ENCODE results near the gene PTPN4.

Gene PTPN4

GRCh38 chr2:119745566-119745965 lies 14.2 kb upstream of the PTPN4 start:
- peaks cover 3% of the 10 kb centered on the region for H3K4me1 Mint-ChIP-seq (ENCODE audit: low read depth)
- H3K27me3 Mint-ChIP-seq: peaks cover 3% of the 10 kb centered on the region
- no peak overlapping the region for H3K4me3 Mint-ChIP-seq
- H3K36me3 Mint-ChIP-seq (ENCODE audit: low read depth): no peaks in the 10 kb centered on the region
- H3K27ac Mint-ChIP-seq: no peak overlapping the region
- no peaks in the 10 kb centered on the region for H3K9me3 Mint-ChIP-seq

GRCh38 chr2:119746836-119747686 lies 12.7 kb upstream of the PTPN4 start:
- Mint-ChIP-seq H3K27ac (no peak overlapping the region), H3K9me3 (no peaks in the 10 kb centered on the region), H3K36me3 (ENCODE audit: low read depth) (no peaks in the 10 kb centered on the region), H3K4me3 (no peak overlapping the region), H3K4me1 (ENCODE audit: low read depth) (no peaks in the 10 kb centered on the region), H3K27me3 (peaks cover 3% of the 10 kb centered on the region)

- no peaks in the 10 kb centered on the region for H3K4me1 Mint-ChIP-seq (ENCODE audit: low read depth)
Measured at GRCh38 chr2:119748135-119748534, 11.6 kb upstream of the PTPN4 start.

GRCh38 chr2:119749477-119750012 lies 10.2 kb upstream of the PTPN4 start:
- Mint-ChIP-seq H3K27me3 (no peaks in the 10 kb centered on the region), H3K4me1 (ENCODE audit: low read depth) (no peaks in the 10 kb centered on the region), H3K36me3 (ENCODE audit: low read depth) (no peaks in the 10 kb centered on the region), H3K27ac (no peak overlapping the region), H3K9me3 (no peaks in the 10 kb centered on the region), H3K4me3 (no peak overlapping the region)

More at GRCh38 chr2:119748135-119748534, 11.6 kb upstream of the PTPN4 start:
- peaks cover 3% of the 10 kb centered on the region for H3K27me3 Mint-ChIP-seq
- no peaks in the 10 kb centered on the region for H3K9me3 Mint-ChIP-seq
- no peaks in the 10 kb centered on the region for H3K36me3 Mint-ChIP-seq (ENCODE audit: low read depth)
- no peak overlapping the region for H3K4me3 Mint-ChIP-seq
- no peak overlapping the region for H3K27ac Mint-ChIP-seq

- Mint-ChIP-seq H3K27ac (no peak overlapping the region), H3K9me3 (no peaks in the 10 kb centered on the region), H3K27me3 (no peaks in the 10 kb centered on the region), H3K4me3 (no peak overlapping the region), H3K36me3 (ENCODE audit: low read depth) (no peaks in the 10 kb centered on the region), H3K4me1 (ENCODE audit: low read depth) (peaks cover 9% of the 10 kb centered on the region)
Measured at GRCh38 chr2:119751706-119752105, 8.0 kb upstream of the PTPN4 start.

- H3K4me3 Mint-ChIP-seq: no peak overlapping the region
- no peaks in the 10 kb centered on the region for H3K36me3 Mint-ChIP-seq (ENCODE audit: low read depth)
- H3K9me3 Mint-ChIP-seq: no peaks in the 10 kb centered on the region
Measured at GRCh38 chr2:119753041-119753929, 6.4 kb upstream of the PTPN4 start.

GRCh38 chr2:119753930-119754321 lies 5.8 kb upstream of the PTPN4 start:
- Mint-ChIP-seq H3K4me1 (ENCODE audit: low read depth) (peaks cover 28% of the 10 kb centered on the region), H3K4me3 (no peak overlapping the region), H3K27me3 (no peaks in the 10 kb centered on the region), H3K27ac (no peak overlapping the region), H3K9me3 (no peaks in the 10 kb centered on the region), H3K36me3 (ENCODE audit: low read depth) (no peaks in the 10 kb centered on the region)

More at GRCh38 chr2:119753041-119753929, 6.4 kb upstream of the PTPN4 start:
- no peak overlapping the region for H3K27ac Mint-ChIP-seq
- no peaks in the 10 kb centered on the region for H3K27me3 Mint-ChIP-seq
- peaks cover 22% of the 10 kb centered on the region for H3K4me1 Mint-ChIP-seq (ENCODE audit: low read depth)

- no peak overlapping the region for H3K27ac Mint-ChIP-seq
- H3K9me3 Mint-ChIP-seq: no peaks in the 10 kb centered on the region
- H3K4me3 Mint-ChIP-seq: no peak overlapping the region
- peaks cover 36% of the 10 kb centered on the region for H3K4me1 Mint-ChIP-seq (ENCODE audit: low read depth)
- no peaks in the 10 kb centered on the region for H3K27me3 Mint-ChIP-seq
- no peaks in the 10 kb centered on the region for H3K36me3 Mint-ChIP-seq (ENCODE audit: low read depth)
Measured at GRCh38 chr2:119755906-119756305, 3.8 kb upstream of the PTPN4 start.

GRCh38 chr2:119756837-119757236 lies 2.9 kb upstream of the PTPN4 start:
- H3K9me3 Mint-ChIP-seq: no peaks in the 10 kb centered on the region
- no peaks in the 10 kb centered on the region for H3K36me3 Mint-ChIP-seq (ENCODE audit: low read depth)
- H3K4me3 Mint-ChIP-seq: no peak overlapping the region
- H3K4me1 Mint-ChIP-seq (ENCODE audit: low read depth): peaks cover 42% of the 10 kb centered on the region
- H3K27me3 Mint-ChIP-seq: no peaks in the 10 kb centered on the region
- peak overlapping the region; percentile 42 for H3K27ac Mint-ChIP-seq

GRCh38 chr2:119758881-119759450 lies 756 bp upstream of the PTPN4 start:
- peak overlapping the region; percentile 83 for H3K4me3 Mint-ChIP-seq
- no peaks in the 10 kb centered on the region for H3K9me3 Mint-ChIP-seq
- H3K4me1 Mint-ChIP-seq (ENCODE audit: low read depth): peaks cover 62% of the 10 kb centered on the region
- H3K27me3 Mint-ChIP-seq: no peaks in the 10 kb centered on the region
- H3K27ac Mint-ChIP-seq: peak overlapping the region; percentile 94
- no peaks in the 10 kb centered on the region for H3K36me3 Mint-ChIP-seq (ENCODE audit: low read depth)

GRCh38 chr2:119760237-119760955 lies 674 bp downstream of the PTPN4 start:
- peaks cover 74% of the 10 kb centered on the region for H3K4me1 Mint-ChIP-seq (ENCODE audit: low read depth)

GRCh38 chr2:119760956-119761275 lies 1.2 kb downstream of the PTPN4 start:
- no peaks in the 10 kb centered on the region for H3K27me3 Mint-ChIP-seq
- no peaks in the 10 kb centered on the region for H3K9me3 Mint-ChIP-seq
- H3K4me3 Mint-ChIP-seq: peak overlapping the region; percentile 83
- H3K4me1 Mint-ChIP-seq (ENCODE audit: low read depth): peaks cover 77% of the 10 kb centered on the region
- H3K36me3 Mint-ChIP-seq (ENCODE audit: low read depth): no peaks in the 10 kb centered on the region
- H3K27ac Mint-ChIP-seq: peak overlapping the region; percentile 64

More at GRCh38 chr2:119760237-119760955, 674 bp downstream of the PTPN4 start:
- H3K9me3 Mint-ChIP-seq: no peaks in the 10 kb centered on the region
- H3K4me3 Mint-ChIP-seq: peak overlapping the region; percentile 83
- peak overlapping the region; percentile 64 for H3K27ac Mint-ChIP-seq
- no peaks in the 10 kb centered on the region for H3K36me3 Mint-ChIP-seq (ENCODE audit: low read depth)
- H3K27me3 Mint-ChIP-seq: no peaks in the 10 kb centered on the region

- Mint-ChIP-seq H3K27me3 (no peaks in the 10 kb centered on the region), H3K4me3 (no peak overlapping the region), H3K4me1 (ENCODE audit: low read depth) (peaks cover 48% of the 10 kb centered on the region)
Measured at GRCh38 chr2:119764832-119765231, 5.1 kb downstream of the PTPN4 start.

GRCh38 chr2:119765433-119766002 lies 5.8 kb downstream of the PTPN4 start:
- H3K27me3 Mint-ChIP-seq: no peaks in the 10 kb centered on the region
- no peak overlapping the region for H3K27ac Mint-ChIP-seq
- peaks cover 48% of the 10 kb centered on the region for H3K4me1 Mint-ChIP-seq (ENCODE audit: low read depth)
- no peaks in the 10 kb centered on the region for H3K9me3 Mint-ChIP-seq
- no peak overlapping the region for H3K4me3 Mint-ChIP-seq
- no peaks in the 10 kb centered on the region for H3K36me3 Mint-ChIP-seq (ENCODE audit: low read depth)

More at GRCh38 chr2:119764832-119765231, 5.1 kb downstream of the PTPN4 start:
- Mint-ChIP-seq H3K27ac (no peak overlapping the region), H3K9me3 (no peaks in the 10 kb centered on the region), H3K36me3 (ENCODE audit: low read depth) (no peaks in the 10 kb centered on the region)
